DMS114 treated with DMSO at 0.1 percent for 48 hours (cell line): ENCODE data around the gene OR4D10.

Experiments used
- DNase-seq: peaks from one replicate; lab custom pipeline; 2025; ENCODE audit not compliant: unreplicated experiment; lab: John Stamatoyannopoulos, UW

Gene OR4D10

DNA sequence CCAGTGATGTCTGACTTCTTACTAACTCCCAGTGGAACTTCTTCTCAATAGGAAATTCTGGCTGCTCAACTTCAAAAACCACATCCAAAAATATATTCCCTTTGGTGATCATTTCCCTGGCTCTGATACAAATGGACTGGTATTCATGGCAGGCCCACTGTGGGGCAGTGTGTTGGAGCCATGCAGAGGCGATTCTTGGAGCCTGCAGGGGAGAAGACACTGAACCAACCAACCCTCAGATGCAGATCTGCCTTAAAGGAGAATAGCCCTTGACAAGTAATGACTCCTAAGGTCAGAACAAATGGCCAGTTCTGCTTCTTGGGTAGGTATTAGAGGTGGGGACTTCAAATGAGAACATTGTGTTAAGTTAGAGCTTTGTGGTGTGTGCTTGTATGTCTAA is 50.4 kb downstream of the OR4D10 start:
- DNase-seq: no peak

DNA sequence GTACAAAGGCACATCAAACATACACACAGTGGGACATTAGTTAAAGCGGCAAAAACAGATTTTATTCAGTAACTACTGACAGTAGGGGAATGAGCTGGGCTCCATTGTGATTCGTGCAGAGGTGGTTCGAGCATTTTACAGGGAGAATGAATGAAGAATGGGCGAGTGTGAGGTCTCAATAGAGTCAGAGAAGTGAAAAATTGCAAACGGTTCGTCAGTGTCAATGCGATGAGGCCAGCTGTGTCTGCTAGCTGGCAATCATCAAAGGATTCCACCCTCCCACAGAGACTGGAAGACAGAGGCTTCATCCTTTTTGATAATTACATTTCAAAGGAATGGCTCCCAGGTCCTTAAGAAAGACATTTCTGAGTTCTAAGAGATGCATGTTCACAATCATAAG is 55.6 kb downstream of the OR4D10 start:
- no peak for DNase-seq
